K562 (cell line): ENCODE results near the gene ACBD4. TPM values are rescaled to one million over a fixed set of nuclear protein-coding genes. Genes with fewer than 3 reads are reported as not detected.

ENCODE experiments used
- BACH1 ChIP-seq: fragments of 200-800 bp; sonication (Bioruptor generic); IDR thresholded peaks from 2 replicates; pipeline ENCODE4 v1.6.1; 2016; ENCODE audit warnings: missing genetic modification characterization, missing compliant biosample characterization
- BRD9 ChIP-seq: fragments of 450-650 bp; IDR thresholded peaks from 2 replicates; pipeline ENCODE4 v1.6.1; 2018; ENCODE audit warnings: low read depth; ENCODE audit not compliant: partially characterized antibody
- CBX5 ChIP-seq: IDR thresholded peaks from 2 replicates; pipeline ENCODE4 v1.6.1; 2014; ENCODE audit warnings: low read depth, borderline replicate concordance
- FOXM1 ChIP-seq, 2 experiments: fragments of 450-650 bp in 1 of 2; sonication (generic) in 1 of 2; formaldehyde crosslinking in 1 of 2; IDR thresholded peaks; 2 replicates each; pipeline versions ENCODE4 v1.6.1 to v1.9.0; 2017 to 2022; ENCODE audit warnings: low read depth in 2 of 2, mild to moderate bottlenecking in 2 of 2, missing genetic modification reagents in 1 of 2, moderate library complexity in 1 of 2
- HBP1 ChIP-seq: fragments of 450-650 bp; formaldehyde crosslinking; IDR thresholded peaks from 2 replicates; pipeline ENCODE4 v1.4.0; 2022; ENCODE audit warnings: missing genetic modification characterization
- HINFP ChIP-seq: fragments of 450-650 bp; conservative IDR thresholded peaks from 2 replicates; pipeline ENCODE4 v1.6.1; 2016; ENCODE audit warnings: missing genetic modification characterization, low read depth, mild to moderate bottlenecking, control low read depth, missing compliant biosample characterization
- MAFK ChIP-seq: IDR thresholded peaks from 2 replicates; pipeline ENCODE4 v1.6.1; 2011; ENCODE audit warnings: low read length, improper control_type of control experiment
- MEIS2 ChIP-seq: fragments of 450-650 bp; IDR thresholded peaks from 2 replicates; pipeline ENCODE4 v1.6.1; 2014; ENCODE audit warnings: mild to moderate bottlenecking; ENCODE audit not compliant: partially characterized antibody
- PURB ChIP-seq: sonication (generic); formaldehyde crosslinking; IDR thresholded peaks from 2 replicates; pipeline ENCODE4 v1.9.0; 2021; ENCODE audit warnings: low read depth, mild to moderate bottlenecking, missing genetic modification reagents
- RBM22 ChIP-seq: fragments of 200-400 bp; formaldehyde crosslinking; IDR thresholded peaks from 2 replicates; pipeline ENCODE4 v1.6.1; 2018; ENCODE audit warnings: low read length, low read depth; ENCODE audit not compliant: poor library complexity, severe bottlenecking
- RCOR1 ChIP-seq, 2 experiments: IDR thresholded peaks; 2 replicates each; pipeline ENCODE4 v1.6.1; 2012; ENCODE audit warnings: low read depth in 2 of 2, low read length in 2 of 2, borderline replicate concordance in 1 of 2, improper control_type of control experiment in 1 of 2
- SFPQ ChIP-seq: fragments of 200-400 bp; formaldehyde crosslinking; IDR thresholded peaks from 2 replicates; pipeline ENCODE4 v1.6.1; 2017; ENCODE audit warnings: mild to moderate bottlenecking, low read depth, low read length, moderate library complexity
- SMARCC2 ChIP-seq: fragments of 450-650 bp; IDR thresholded peaks from 2 replicates; pipeline ENCODE4 v1.6.1; 2017; ENCODE audit warnings: antibody characterized with exemption, moderate library complexity, mild to moderate bottlenecking, low read depth
- SREBF2 ChIP-seq: sonication (generic); formaldehyde crosslinking; IDR thresholded peaks from 2 replicates; pipeline ENCODE4 v1.4.0; 2020; ENCODE audit warnings: mild to moderate bottlenecking, missing genetic modification reagents
- SRSF1 ChIP-seq: fragments of 200-400 bp; formaldehyde crosslinking; IDR thresholded peaks from 2 replicates; pipeline ENCODE4 v1.6.1; 2017; ENCODE audit warnings: mild to moderate bottlenecking, low read depth, low read length, moderate library complexity
- TARDBP ChIP-seq: fragments of 450-650 bp; IDR thresholded peaks from 2 replicates; pipeline ENCODE4 v1.6.1; 2016
- UBTF ChIP-seq, 2 experiments: IDR thresholded peaks; 2 replicates each; pipeline ENCODE4 v1.6.1; 2012; ENCODE audit warnings: improper control_type of control experiment in 2 of 2, low read depth in 2 of 2, low read length in 2 of 2, borderline replicate concordance in 1 of 2
- ZBTB17 ChIP-seq: fragments of 450-650 bp; formaldehyde crosslinking; IDR thresholded peaks from 2 replicates; pipeline ENCODE4 v1.4.0; 2020; ENCODE audit warnings: mild to moderate bottlenecking
- ZNF3 ChIP-seq: fragments of 250-450 bp; sonication (Bioruptor Pico); IDR thresholded peaks from 2 replicates; pipeline ENCODE4 v1.5.0; 2021; ENCODE audit warnings: mild to moderate bottlenecking, moderate library complexity
- ZNF586 ChIP-seq: fragments of 450-650 bp; formaldehyde crosslinking; conservative IDR thresholded peaks from 2 replicates; pipeline ENCODE4 v1.4.0; 2020; ENCODE audit warnings: mild to moderate bottlenecking, moderate library complexity
- polyA plus RNA-seq, 8 experiments: library from polyadenylated mRNA; depleted of rRNA in 4 of 8; stranded (reverse) in 5 of 8; unstranded in 3 of 8; fragments of >200 nt; fragmentation: Nextera tagmentation in 2 of 8; fragmentation: Illumina TruSeq in 1 of 8; extraction: Ambion mirVana in 2 of 8; extraction: Trizol in 1 of 8; gene quantifications; 2 replicates each; pipeline versions ENCODE4 v1.2.1 to v1.2.3, GENCODE V29; 2011 to 2014; ENCODE audit warnings: inconsistent platforms in 1 of 8, missing spikeins in 1 of 8
- total RNA-seq, 7 experiments: library from RNA; depleted of rRNA in 6 of 7; stranded (reverse); fragments of >200 nt in 6 of 7; fragmentation: Illumina TruSeq in 2 of 7; extraction: Trizol in 2 of 7; gene quantifications; 2 replicates each; pipeline versions ENCODE4 v1.2.1 to v1.2.3, GENCODE V29; 2011 to 2021; ENCODE audit warnings: low replicate concordance in 1 of 7

ACBD4 gene
- total and polyA plus RNA-seq, 9 of the 15 experiments (the other 6 are each of a cell fraction or from before 2014, with no cell fraction given) = 0.14 to 6.9 (median 4.6) TPM

- no peak for TF ChIP-seq RCOR1 (IDR thresholded peaks at IDR 0.05; ENCODE audit: borderline replicate concordance in 1 of 2, low read depth in 2 of 2, low read length in 2 of 2)
- TF ChIP-seq SFPQ = no peak
- TF ChIP-seq ZNF586 (CRISPR knock-in tag) = no peak
- TF ChIP-seq MAFK = no peak
- TF ChIP-seq HINFP (tag) = no peak
- TF ChIP-seq SRSF1 = no peak
- no peak for TF ChIP-seq FOXM1 (IDR thresholded peaks at IDR 0.05; ENCODE audit: low read depth)
- peak; percentile 58; the same call in 1 of the 2 replicates for TF ChIP-seq FOXM1 (CRISPR knock-in tag; IDR thresholded peaks at IDR 0.05; ENCODE audit: low read depth)
- no peak for TF ChIP-seq SMARCC2
- TF ChIP-seq PURB (CRISPR knock-in tag) = no peak
- TF ChIP-seq BRD9 = no peak
- TF ChIP-seq BACH1 = no peak
- TF ChIP-seq SREBF2 (CRISPR knock-in tag) = no peak
- TF ChIP-seq TARDBP = no peak
- TF ChIP-seq UBTF (IDR thresholded peaks at IDR 0.05; ENCODE audit: borderline replicate concordance in 1 of 2, low read depth in 2 of 2, low read length in 2 of 2) = 0 out of 4 replicates have a peak, but pooled peaks of 1 of the 2 experiments have one; percentile 3
- no peak for TF ChIP-seq ZNF3 (CRISPR knock-in tag)
- TF ChIP-seq HBP1 (CRISPR knock-in tag) = no peak
- no peak for TF ChIP-seq RBM22
- no peak for TF ChIP-seq ZBTB17 (CRISPR knock-in tag)
- TF ChIP-seq MEIS2 = no peak
- no peak for TF ChIP-seq CBX5
Observed at GRCh38 chr17:45132572-45133463, 2.7 kb upstream of the ACBD4 start (continued).
